HAP-1 (cell line): ENCODE measurements around the gene ELP4.

Experiments used
- DNase-seq, 2 experiments: peaks; one replicate each; pipeline ENCODE4 v3.0.0-alpha.2; 2016 to 2020; ENCODE audit warnings: low spot score in 2 of 2
- H3K27me3 ChIP-seq: fragments of 250-450 bp; sonication (Bioruptor Pico); 2 replicates; pipeline ENCODE4 v1.5.1; 2020; ENCODE audit warnings: low read depth, mild to moderate bottlenecking, moderate library complexity
- H3K36me3 ChIP-seq: fragments of 250-450 bp; sonication (Bioruptor Pico); replicated peaks from 2 replicates; pipeline ENCODE4 v1.5.1; 2020; ENCODE audit warnings: mild to moderate bottlenecking
- H3K4me1 ChIP-seq: fragments of 250-450 bp; sonication (Bioruptor Pico); 2 replicates; pipeline ENCODE4 v1.5.1; 2020; ENCODE audit warnings: mild to moderate bottlenecking
- H3K4me3 ChIP-seq: fragments of 250-450 bp; sonication (Bioruptor Pico); 2 replicates; pipeline ENCODE4 v1.5.1; 2020; ENCODE audit warnings: mild to moderate bottlenecking, moderate library complexity
- H3K9me3 ChIP-seq: fragments of 250-450 bp; sonication (Bioruptor Pico); 2 replicates; pipeline ENCODE4 v1.5.1; 2020; ENCODE audit warnings: mild to moderate bottlenecking, moderate library complexity
- in situ Hi-C: fragments of 300-500 bp; cut with MboI; formaldehyde crosslinking; loops from 3 replicates; pipeline ENCODE4 v1.14.3; 2020; ENCODE audit warnings: low sequenced_read_pairs, inconsistent platforms, mixed read lengths

ELP4 gene

DNA sequence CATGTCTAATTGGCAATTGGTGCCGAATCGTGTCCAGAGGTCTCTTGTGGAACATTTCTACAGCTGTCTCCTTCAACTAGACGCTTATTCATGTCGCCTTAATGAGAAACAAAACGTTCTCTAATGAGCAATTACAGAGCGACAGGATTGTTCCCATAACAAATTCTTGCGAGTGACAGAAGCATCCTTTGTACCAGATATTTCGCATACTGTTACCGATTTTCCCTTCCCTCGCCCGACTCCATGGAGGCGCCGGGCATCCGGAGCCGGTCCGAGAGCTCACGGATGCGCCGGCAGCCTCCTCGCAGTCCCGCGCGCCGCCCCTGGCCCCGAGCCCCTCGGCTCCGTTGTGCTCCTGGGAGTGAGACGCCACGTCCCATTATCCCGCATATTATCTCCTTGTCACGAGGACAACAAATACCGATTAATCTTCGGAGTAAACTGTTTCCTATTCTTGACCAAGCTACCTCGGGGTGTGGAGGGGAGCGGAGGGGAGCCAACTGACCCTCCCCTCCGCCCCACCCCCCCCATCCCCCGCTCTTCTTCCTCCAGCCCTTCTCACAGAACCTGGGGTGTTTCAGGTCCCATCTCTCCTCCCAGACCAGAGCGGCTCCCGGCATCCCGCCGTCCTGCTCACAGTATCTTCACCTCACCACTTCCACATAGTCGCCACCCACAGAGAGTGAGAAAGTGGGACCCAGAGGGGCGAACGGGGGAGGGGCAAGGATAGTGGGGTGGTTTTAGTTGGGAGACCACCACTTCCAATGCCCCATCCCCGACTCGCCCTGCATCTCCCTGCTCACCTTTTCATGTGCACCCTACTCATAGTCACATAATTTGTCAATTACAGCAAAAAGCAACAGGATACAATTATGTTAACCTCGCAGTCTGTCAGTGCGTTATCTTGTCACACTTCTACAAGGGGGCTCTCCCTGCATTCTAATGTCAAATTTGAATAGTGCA is 290.1 kb downstream of the ELP4 start:
- no peak overlapping the region for H3K4me3 ChIP-seq
- no peaks in the 10 kb centered on the region for H3K36me3 ChIP-seq
- H3K9me3 ChIP-seq = no peaks in the 10 kb centered on the region
- H3K27me3 ChIP-seq = no peaks in the 10 kb centered on the region
- no peak for DNase-seq
- in situ Hi-C loops = no loop called here
- H3K4me1 ChIP-seq = no peaks in the 10 kb centered on the region

DNA sequence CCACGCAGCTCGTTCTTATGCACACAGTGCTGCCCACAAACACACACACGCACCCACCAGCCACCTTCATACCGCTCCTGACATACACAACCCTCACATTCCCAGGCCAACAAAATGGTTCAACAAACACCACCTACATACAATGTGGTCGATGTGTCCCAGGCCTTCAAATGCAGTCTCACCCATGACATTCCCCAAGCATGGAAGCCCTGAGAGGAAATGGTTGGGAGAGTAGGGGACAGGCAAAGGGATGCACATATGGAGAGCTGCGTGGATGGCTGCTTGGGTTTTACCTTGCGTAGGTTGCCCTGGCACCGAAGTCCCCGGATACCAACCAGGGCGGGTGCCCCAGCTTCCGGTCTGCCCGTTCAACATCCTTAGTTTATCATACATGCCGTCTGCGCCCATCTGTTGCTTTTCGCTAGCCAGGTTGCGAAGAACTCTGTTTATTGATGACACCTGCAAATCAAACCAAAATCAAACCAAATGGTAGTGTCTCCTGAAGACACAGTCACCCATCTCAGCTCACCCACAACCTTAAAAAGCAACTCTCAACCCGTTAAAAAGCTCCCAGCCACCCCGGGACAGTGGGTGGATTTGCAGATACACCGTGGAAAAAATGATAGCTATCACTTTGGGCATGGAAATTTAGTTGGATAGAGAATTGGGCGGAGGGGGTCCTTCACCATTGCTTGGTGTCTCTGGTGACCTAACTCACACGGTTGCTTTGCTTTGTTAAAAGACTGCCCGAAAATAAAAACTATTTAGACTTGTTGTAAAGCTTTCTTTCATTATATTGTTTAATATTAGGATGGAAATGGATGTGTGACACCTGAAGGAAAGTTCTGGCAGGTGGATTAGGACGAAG is 291.1 kb downstream of the ELP4 start:
- H3K27me3 ChIP-seq = no peaks in the 10 kb centered on the region
- in situ Hi-C loops = no loop called here
- DNase-seq = no peak

DNA sequence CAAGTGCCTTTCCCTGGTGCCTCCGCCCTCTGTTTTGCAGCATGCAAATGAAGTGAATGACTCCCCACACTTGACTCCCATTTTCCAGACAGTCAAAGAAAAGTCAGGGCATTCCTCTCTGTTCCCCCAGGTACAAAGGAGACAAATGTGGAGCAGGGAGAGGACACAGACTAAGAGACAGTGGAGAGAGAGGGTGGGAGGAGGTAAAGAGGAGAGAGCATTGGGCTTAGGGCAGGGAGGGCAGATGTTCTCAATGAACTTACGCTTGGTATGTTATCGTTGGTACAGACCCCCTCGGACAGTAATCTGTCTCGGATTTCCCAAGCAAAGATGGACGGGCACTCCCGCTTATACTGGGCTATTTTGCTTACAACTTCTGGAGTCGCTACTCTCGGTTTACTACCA is 291.7 kb downstream of the ELP4 start:
- Histone ChIP-seq H3K9me3 (no peaks in the 10 kb centered on the region), H3K4me1 (no peaks in the 10 kb centered on the region), H3K27me3 (no peaks in the 10 kb centered on the region), H3K36me3 (no peaks in the 10 kb centered on the region), H3K4me3 (no peak overlapping the region)
- in situ Hi-C loops = no loop called here
- DNase-seq = no peak

More for the DNA sequence above, 291.1 kb downstream of the ELP4 start:
- Histone ChIP-seq H3K36me3 (no peaks in the 10 kb centered on the region), H3K4me1 (no peaks in the 10 kb centered on the region), H3K4me3 (no peak overlapping the region), H3K9me3 (no peaks in the 10 kb centered on the region)

DNA sequence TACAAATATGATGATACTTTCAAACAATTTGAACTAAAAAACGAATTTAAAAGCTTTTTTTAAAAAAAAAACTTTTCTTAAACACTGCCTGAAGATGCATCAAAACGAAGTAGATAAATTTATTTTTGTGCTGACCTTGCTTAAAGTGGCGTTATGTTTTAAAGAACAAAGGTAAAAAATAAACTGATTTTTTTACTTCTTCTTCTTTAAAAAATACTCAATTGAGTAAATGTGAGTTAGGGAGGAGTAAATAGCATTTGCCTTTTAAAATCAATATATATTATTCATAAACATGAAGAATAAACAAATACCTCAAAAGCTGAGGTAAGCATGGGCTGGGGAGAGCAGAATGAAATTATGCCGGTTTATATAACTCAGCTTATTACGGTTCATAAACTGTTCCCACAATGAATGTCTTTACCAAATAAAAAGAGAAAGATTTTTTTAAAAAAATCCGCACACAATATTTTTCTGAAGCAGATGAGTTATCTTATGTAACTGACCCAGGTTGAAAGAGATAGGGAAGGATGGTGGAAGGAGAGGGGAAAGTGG is 292.5 kb downstream of the ELP4 start:
- no peaks in the 10 kb centered on the region for H3K4me1 ChIP-seq
- no peaks in the 10 kb centered on the region for H3K9me3 ChIP-seq
- in situ Hi-C loops = no loop called here
- H3K4me3 ChIP-seq = no peak overlapping the region
- no peaks in the 10 kb centered on the region for H3K27me3 ChIP-seq
- no peak for DNase-seq
- H3K36me3 ChIP-seq = no peaks in the 10 kb centered on the region

DNA sequence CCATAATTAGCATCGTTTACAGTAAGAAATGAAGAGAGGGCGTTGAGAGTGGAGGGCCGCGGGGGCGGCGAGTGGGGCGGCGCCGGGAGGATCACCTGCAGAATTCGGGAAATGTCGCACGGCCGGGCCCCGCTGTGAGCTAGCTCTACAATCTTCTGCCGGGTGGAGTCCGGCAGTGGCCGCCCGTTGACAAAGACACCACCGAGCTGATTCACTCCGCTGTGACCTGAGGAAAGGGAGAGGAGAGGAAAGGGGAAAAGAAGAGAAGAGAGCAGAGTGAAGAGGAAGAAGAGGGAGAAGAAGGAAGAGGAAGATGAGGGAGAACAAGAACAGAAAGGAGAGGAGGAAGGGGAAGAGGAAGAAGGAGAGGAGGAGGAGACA is 293.0 kb downstream of the ELP4 start:
- DNase-seq = no peak
- Histone ChIP-seq H3K4me3 (no peak overlapping the region), H3K4me1 (no peaks in the 10 kb centered on the region), H3K36me3 (no peaks in the 10 kb centered on the region), H3K9me3 (no peaks in the 10 kb centered on the region), H3K27me3 (no peaks in the 10 kb centered on the region; the same call in 1 of the 2 replicates)
- in situ Hi-C loops = no loop called here

DNA sequence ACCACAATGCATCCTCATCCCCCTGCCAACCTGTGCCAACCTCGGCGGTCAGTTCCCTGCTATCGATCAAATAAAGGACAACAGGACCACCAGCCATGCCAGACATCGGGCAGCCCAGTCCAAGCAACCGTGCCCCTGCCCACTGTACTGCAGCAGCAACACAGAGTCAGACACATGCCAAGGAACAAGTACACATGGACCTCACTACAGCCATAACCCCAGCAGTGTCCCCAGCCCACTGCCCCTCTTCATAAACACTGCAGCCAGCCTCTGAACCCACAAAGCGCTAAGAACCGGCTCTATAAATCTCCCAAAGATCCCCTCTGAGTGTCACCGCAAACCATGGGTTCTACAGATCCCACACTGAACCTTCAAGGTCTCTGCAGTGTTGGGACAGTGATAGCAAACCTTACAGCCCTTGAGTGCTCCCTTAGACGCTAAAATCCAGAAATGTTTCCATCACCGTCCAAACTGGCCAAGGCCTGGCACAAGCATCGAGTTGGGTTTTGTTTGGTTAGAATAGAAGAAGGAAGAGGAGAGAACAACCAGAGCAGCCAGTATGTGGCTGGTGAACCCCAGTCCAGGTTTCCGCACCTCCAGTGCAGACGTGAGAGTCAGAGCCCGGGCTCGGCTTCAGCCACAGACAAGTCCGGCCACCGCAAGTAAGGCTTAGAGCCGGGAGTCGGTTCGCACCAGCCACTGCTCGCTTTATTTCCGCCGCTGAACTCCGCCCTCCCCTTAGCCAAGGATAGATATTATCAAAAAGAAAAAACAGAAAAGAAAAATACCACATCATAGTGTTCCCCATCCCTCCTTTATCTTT is 293.6 kb downstream of the ELP4 start:
- DNase-seq = no peak
- H3K4me1 ChIP-seq = no peaks in the 10 kb centered on the region

DNA sequence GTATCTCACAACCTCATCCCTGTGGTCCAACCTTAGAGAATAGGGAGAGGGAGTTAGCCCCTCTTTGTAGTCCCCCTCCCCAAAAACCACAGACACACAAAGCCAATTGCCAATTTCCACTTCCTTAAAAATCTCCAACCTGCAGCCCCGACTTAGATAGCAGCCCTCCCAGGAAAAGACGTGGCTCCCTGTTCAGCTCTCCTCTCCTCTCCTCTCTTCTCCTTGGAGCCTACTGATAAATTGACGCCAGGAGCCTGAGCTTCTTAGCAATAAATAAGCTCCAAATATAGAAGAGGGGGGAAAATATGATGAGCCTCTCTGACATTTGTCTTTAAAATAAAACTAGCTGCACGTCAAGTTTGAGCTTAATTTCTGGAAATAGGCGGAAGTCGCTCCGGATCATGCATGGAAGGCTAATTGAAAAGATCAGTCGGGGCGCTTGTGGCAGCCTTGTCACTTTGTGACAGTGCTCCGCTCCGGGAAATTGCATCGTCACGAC is 294.3 kb downstream of the ELP4 start:
- Histone ChIP-seq H3K4me3 (no peak overlapping the region), H3K4me1 (peaks cover 5% of the 10 kb centered on the region; the same call in 1 of the 2 replicates), H3K9me3 (no peaks in the 10 kb centered on the region), H3K27me3 (peaks cover 5% of the 10 kb centered on the region), H3K36me3 (no peaks in the 10 kb centered on the region)
- DNase-seq = no peak
- in situ Hi-C loops = no loop called here

More for the DNA sequence above, 293.6 kb downstream of the ELP4 start:
- Histone ChIP-seq H3K4me3 (no peak overlapping the region), H3K9me3 (no peaks in the 10 kb centered on the region), H3K27me3 (peaks cover 4% of the 10 kb centered on the region), H3K36me3 (no peaks in the 10 kb centered on the region)
- in situ Hi-C loops = no loop called here

DNA sequence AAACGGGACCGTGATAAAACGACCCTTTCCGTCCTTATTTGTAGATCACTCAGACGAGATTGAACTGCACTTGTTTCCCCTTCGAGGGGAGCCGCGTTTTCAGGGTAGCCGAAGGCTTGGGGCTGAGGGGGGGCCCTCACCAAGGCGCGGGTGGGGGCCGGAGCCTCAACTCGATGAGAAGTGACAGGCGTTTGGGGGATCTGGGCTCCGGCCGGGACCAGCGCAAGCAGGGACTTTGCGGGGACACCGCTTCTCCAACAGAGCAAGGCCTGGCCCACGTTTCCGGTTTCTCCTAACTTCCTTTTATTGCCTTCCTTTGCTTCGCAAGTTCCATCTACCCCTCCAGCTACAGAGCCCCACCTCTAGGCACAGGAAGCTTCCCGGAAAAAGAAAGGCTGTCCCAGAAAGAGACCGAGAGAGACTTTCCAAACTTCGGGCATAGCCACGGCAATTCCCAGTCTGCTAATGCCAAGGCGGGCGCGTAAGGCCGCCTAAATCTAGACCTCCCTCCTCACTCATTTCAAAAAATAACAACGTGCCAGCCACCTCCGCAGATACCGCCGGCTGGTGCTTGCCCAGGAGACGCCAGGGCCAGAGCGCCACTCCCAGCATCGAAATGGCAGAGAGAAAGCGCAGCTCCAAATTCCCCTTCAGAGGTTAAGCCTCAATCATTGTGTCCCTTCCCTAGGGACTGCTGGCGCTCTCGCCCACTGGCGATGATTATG is 294.9 kb downstream of the ELP4 start:
- H3K9me3 ChIP-seq = no peaks in the 10 kb centered on the region
- H3K27me3 ChIP-seq = peaks cover 5% of the 10 kb centered on the region
- in situ Hi-C loops = no loop called here
- peaks cover 11% of the 10 kb centered on the region for H3K4me1 ChIP-seq
- no peak for DNase-seq
- no peaks in the 10 kb centered on the region for H3K36me3 ChIP-seq
- H3K4me3 ChIP-seq = no peak overlapping the region

DNA sequence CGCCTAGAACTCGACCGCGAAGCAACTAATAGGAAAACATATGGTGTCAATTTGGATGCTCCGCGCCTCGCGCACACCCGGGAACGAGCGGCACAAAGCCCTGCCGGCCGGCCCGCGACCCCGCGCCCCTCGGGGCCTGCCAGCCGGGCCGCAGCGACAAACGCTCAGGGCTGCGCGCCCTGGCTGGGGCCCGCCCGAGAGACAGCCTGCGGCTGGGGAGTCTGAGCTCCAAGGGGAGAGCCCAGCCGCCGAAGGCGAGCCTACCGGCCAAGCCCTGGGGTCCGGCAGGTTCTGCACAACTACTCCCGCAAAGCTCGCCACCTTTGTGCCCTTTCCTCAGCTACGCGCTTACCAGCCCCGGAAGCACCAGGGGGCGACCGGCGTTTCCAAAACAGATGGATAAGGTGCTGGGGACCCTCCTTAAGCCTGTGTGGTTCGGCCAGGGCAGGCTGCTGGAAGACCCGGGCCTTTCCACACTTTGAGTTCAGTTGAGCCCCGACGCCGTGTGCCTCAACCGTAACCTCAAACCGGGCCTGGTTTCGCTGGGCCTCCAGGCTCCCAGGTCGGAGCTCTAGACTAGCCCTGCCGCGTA is 295.6 kb downstream of the ELP4 start:
- DNase-seq = no peak
- in situ Hi-C loops = no loop called here
- Histone ChIP-seq H3K27me3 (peaks cover 11% of the 10 kb centered on the region), H3K36me3 (no peaks in the 10 kb centered on the region), H3K9me3 (no peaks in the 10 kb centered on the region), H3K4me3 (no peak overlapping the region), H3K4me1 (peaks cover 15% of the 10 kb centered on the region)

DNA sequence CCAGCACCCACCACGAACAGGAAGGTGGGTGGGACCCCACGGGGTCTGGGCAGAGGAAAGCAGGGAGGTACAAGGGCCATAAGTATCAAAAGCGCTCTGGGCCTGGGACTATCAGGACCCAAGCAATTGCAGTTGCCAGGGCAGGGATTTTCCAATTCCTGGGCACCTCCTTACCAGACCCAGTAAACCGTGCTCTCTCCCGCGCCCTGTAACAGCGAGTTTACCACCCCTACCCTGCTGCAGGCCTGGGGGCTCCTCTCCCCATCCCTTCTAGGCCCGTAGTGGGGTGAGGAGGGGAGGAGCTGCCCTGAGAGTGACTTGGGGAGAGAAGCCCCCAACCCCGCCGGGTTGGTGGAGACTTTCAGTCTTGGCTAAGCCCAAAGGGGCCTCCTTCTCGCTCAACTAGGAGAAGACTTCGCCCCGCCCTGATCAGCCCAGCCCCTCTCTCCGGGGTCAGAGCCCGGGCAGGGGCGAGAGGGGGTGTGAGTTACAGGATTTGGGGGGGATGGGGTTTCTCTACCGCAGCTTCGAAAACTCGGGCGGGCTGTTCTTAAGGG is 296.1 kb downstream of the ELP4 start:
- no peak for DNase-seq
- no peaks in the 10 kb centered on the region for H3K36me3 ChIP-seq
- in situ Hi-C loops = no loop called here
- H3K9me3 ChIP-seq = no peaks in the 10 kb centered on the region
- H3K27me3 ChIP-seq = peaks cover 11% of the 10 kb centered on the region
- H3K4me3 ChIP-seq = no peak overlapping the region
- peaks cover 17% of the 10 kb centered on the region for H3K4me1 ChIP-seq

DNA sequence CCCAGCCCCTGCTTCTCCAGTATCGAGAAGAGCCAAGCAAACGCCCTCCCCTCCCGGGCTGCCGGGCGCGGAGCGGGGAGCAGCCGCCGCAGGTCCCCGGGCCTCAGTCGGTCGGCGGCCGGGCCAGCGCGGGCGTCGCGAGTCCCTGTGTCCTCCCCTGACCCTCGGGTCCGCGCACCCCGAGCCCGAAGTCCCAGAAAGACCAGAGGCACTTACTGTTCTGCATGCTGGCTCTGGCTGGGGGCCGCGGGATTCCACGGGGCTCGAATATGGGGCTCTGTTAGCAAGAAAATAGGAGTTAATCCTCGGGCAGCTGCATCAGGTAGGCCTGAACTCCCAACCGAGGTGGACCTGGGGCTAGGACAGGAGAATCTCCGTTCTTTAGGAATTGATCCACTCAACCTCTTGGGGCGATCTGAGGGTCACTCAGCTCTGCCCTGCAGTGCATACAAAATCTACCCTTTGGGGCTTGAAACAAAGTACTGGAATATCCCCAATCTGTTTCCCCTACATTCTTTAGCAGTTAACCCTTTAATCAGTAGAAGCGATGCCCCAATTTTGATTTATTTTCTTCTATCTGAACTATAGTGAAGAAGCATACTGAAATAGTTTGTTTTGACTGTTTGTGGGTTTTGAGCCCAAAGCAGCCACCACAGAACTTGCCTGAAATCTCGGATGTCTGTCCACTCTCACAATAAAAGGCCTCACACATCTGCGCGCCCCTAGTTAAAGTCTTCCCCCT is 296.8 kb downstream of the ELP4 start:
- H3K4me1 ChIP-seq = peaks cover 18% of the 10 kb centered on the region
- H3K27me3 ChIP-seq = peaks cover 11% of the 10 kb centered on the region
- no peak overlapping the region for H3K4me3 ChIP-seq
- H3K9me3 ChIP-seq = no peaks in the 10 kb centered on the region
- in situ Hi-C loops = no loop called here
- no peaks in the 10 kb centered on the region for H3K36me3 ChIP-seq
- no peak for DNase-seq
